ENCODE data around the gene MOSPD3. TPM values are rescaled to one million over a fixed set of nuclear protein-coding genes. Genes with fewer than 3 reads are reported as not detected.
A peak's percentile ranks its signal among the peaks of the same experiment; 100 is the strongest.
"Not testable (repeated sequence)": the region's sequence is repeated elsewhere in the genome, so short reads cannot be mapped to it uniquely, and the experiment has no call there.

The MOSPD3 gene, protein sequence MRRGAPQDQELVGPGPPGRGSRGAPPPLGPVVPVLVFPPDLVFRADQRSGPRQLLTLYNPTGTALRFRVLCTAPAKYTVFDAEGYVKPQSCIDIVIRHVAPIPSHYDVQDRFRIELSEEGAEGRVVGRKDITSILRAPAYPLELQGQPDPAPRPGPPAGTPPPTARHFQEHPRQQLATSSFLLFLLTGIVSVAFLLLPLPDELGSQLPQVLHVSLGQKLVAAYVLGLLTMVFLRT
- 8.1 and 10.9 TPM in 2 replicates for total RNA-seq
- 31.8 TPM for polyA plus RNA-seq (2012)

DNA sequence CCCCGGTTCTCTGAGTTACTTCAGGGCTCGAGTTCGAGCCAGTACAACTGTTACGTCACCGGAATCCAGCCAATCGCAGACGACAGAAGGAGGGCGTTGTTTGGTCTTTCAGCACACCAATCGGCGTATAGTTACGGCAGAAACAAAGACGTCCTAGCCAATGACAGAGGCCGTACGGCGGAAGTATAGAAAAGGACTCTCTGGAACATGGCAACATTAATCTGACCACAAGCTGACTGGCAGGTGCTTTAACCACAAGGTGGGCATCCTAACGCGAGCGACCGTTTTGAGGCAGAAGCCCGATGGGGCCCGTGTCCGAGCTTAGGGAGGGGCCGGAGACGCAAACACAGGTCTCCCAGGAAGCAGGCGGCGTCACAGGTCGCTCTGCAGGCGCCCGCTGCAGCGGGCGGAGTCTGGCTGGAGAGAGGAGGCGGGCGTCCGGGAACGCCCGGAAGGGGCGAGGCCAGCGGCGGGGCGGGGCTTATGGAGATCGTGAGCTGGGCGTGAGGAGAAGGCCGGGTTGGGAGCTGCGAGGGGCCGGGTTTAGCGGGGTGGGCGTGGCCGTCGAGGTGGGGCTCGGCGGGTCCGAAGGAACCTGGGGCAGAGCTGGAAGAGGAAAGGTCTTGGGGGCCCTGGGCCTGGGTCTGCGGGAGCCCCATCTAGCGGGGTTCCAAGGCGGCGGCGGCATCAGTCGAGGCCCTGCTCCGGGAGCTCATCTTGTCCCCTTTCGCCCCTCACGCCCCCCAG is at the start of gene MOSPD3:
TSS of gene MOSPD3 (plus strand) at position 558 of the 747 bp plus-strand sequence. CDS start 252 bp downstream, outside the sequence.
- DNase-seq (ENCODE audit: low read depth) = peak; percentile 100

DNA sequence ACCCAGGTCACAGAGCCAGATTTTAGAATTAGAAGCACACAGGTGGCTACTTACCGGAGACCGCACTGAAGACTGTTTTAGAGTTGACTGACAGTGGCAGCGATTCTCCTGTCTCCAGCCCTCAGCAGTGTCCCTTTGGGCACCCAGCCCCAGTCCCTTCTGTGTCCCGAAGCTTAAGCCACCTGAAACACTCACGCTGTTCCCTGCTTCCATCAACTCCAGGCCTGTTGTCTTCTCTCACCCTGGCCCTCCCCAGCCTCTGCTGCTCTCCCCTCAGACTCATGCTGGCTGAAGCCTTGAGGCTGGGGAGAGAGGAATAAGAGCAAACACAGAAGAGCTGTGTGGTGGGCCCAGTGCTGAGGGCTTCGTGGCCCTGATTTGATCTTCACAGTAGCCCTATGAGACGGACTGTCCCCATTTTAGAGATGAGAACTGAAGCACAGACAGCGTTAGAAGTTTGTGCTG is 49.2 kb upstream of the MOSPD3 start:
- DNase-seq (ENCODE audit: low read depth) = no peak

DNA sequence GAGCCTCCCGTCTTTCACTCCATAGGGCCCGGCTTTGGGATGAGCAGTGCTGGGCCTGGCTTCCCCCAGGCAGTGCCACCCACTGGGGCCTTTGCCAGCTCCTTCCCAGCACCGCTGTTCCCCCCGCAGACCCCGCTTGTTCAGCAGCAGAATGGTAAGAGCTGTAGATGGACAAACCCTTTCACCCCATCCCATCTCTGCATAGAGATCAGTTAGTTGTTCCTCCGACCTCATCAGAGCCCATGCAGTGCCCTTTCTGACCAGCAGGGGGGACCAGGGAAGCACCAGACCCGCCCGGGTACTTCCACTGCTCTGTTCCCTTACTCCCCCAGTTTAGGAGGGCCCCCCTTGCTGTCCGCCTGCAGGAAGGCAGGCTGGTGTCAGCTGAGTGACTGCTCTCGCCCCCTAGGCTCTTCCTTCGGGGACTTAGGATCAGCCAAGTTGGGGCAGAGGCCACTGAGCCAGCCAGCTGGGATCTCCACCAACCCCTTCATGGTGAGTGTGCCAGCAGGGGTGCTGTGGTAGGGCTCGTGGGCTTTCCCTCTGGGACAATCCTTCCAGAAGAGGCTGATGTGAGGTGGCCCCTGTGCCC is 48.4 kb upstream of the MOSPD3 start:
- peak; percentile 84 for DNase-seq (ENCODE audit: low read depth)

DNA sequence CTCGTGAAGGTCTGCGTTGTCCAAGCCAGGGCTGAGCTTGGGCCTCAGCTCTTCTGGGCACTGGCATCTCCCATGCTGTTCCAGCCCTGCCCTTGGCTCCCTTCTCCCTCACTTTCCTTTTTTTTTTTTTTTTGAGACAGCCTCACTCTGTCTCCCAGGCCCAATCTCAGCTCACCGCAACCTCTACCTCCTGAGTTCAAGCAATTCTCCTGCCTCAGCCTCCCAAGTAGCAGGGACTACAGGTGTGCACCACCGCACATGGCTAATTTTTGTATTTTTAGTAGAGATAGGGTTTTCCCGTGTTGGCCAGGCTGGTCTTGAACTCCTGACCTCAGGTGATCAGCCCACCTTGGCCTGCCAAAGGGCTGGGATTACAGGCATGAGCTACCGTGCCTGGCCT is 47.9 kb upstream of the MOSPD3 start:
- DNase-seq (ENCODE audit: low read depth) = not testable (repeated sequence)

DNA sequence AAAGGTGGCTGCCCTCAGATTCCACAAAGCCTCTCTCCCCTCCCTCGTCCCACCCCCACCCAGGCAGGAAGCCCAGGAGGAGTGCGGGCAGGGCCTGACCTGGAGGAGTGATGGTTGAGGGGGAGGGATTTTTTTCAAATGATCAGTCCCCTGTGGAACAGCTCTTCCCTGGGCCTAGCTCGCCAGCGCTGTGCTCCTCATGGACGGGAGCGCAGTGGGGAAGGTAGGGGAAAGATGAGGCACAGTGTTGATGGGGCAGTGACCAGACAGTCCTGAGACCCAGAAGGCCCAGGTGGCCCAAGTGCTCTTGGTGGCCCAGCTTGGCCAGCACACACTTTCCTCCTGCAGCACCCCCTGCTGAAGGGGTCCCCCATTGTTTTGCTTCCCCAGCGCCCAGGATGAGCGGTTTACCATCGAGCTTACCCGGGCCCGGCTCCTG is 47.2 kb upstream of the MOSPD3 start:
- DNase-seq (ENCODE audit: low read depth) = no peak

DNA sequence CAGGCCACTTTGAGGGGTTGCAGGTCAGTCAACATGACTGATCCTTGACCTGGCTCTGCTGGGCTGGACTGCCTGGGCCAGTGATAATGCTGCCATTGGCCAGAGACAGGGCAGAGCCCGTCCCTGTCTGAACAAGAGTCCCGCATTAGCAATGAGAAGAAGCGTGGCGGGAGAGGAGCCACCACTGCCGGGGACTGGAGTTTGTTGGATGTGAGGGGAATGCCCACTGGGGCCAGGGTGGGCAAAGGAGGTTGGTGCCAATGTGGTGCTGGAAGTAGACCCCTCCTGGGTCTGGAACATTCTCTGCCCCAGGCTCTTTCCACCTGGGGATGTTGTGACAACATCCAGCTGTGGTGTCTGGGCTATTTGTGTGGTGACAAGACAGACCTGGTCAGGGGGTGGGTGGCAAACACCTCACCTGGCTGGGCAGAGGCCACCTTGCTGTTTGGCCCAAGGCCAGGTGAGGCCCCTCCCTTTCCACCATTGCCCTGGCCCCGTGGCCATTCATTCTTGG is 46.3 kb upstream of the MOSPD3 start:
- DNase-seq (ENCODE audit: low read depth) = no peak

DNA sequence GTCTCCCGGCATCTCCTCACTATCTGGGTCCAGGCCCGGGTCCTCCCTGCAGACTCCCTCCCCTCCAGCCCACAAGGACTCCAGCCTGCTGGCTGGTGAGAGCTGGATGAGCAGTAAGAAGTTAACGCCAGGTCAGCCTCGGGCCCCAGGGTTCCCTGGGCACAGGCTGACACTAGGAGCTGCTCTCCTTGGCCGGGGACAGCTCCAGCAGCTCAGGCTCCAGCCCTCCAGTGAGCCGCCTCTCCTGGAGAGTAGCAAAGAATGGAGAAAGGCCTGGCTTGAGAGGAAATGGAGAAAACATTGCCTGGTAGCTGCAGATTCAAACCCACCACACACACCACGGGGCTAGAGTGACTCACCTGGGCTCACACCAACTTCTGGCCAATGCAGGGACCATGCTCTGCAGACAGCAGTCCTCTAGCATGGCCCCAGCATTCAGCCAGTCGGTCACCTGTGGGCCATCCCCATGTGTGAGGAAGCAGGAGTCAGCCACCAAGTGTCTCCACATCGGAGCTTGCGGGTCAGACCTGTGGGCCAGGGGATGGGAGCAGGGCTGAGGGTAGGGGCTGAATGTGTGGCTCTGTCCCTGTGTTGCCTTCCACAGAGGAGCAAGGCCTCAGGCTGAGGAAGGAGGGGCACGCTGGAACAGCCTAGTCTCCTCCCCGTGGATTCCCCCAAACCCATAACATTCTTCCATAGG is 45.2 kb upstream of the MOSPD3 start:
- no peak for DNase-seq (ENCODE audit: low read depth)

DNA sequence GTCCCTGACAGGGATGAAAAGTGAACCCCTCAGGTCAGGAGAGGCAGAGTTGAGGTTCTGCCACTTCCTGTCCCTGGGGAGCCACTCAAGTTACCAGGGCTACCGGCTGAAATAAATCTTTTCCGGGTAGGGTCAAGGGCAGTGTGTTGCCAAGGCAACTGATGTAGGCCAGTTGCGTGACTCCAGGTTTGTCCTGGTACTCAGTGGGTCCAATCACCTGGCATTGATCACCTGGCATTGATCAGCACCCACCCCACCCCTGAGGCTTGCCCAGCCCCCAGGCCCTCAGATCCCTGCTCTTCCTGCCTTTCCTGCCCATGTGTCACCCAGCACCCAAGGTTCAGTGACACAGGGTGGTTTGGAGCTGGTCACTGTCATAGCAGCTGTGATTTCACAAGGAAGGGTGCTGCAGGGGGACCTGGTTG is 44.6 kb upstream of the MOSPD3 start:
- no peak for DNase-seq (ENCODE audit: low read depth)

DNA sequence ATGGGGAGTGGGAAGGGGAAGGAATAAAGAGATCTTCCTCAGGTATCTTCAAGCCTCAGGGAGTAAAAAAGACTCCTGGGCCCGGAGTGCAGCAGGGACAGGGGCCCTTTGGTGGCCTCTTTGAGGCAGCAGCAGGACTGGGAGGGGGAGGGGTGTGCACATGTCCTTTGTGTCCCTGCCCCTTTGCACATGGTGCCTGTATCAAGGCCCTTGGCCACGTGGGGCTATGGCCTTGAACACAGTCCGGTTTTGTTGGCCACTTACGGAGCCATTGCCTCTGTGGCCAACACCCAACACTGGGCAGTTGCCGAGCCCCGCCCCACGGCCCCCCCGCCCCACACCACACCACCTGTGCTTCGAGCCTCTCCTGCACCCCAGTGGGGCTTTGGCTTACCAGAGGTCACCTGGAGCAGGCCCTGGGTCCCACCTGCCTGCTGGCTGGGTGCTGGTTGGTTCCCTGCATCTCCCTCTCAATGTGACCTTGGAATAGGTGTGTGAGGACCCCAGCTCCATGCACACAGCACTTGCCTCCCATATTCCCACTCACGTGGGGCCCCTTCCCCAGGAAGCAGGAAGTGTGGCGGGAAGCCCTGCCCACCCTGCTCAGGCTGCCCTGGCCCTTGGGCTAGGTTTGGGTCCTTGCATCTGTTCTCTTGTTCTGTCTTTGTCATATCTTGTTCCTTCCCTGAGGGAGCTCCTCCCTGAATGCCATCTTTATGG is 44.0 kb upstream of the MOSPD3 start:
- DNase-seq (ENCODE audit: low read depth) = no peak

DNA sequence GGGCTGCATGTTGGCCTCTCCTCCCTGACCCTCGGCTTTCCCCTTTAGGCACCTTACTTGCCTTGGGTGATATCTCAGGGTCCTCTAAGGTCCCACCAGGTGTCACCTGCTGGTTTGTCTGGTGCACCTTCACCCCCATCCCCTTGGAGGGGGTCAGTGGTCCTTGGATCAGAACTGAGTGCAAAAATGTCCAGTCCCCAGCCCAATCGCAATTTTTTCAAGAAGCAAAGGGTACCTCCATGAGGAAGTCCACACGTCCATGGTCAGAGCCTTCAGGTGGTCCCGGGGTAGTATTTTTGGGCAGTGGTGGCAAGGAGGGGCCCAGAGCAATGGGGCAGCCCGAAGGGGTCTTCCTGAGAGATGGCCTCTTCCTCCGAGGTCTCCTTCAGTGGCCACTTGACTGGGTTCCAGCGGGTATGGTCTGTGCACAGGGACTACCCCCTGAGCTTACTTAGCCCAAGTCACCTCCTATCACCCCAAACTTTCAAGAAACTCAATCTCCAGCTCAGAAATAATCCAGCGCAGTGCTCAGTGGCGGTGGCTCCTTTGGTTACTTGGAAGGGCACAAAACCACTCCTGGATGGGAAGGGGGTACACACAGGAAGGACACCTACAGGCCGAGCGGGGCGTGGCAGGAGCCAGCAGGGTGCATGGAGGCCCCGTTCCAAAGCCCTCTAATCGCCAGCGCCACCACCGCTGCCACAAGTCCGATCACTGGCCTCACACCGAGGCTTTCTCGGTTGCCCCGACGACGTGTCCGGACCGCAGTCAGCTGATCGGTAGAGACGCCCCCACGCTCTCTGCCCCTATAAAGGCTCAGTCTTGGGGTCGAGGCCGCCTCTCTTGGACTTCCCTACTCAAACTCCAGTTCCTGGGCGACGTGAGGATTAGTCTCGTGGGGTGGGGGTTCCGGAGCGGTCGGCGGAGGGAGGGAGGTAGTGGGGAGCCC is 43.2 kb upstream of the MOSPD3 start:
- no peak for DNase-seq (ENCODE audit: low read depth)

DNA sequence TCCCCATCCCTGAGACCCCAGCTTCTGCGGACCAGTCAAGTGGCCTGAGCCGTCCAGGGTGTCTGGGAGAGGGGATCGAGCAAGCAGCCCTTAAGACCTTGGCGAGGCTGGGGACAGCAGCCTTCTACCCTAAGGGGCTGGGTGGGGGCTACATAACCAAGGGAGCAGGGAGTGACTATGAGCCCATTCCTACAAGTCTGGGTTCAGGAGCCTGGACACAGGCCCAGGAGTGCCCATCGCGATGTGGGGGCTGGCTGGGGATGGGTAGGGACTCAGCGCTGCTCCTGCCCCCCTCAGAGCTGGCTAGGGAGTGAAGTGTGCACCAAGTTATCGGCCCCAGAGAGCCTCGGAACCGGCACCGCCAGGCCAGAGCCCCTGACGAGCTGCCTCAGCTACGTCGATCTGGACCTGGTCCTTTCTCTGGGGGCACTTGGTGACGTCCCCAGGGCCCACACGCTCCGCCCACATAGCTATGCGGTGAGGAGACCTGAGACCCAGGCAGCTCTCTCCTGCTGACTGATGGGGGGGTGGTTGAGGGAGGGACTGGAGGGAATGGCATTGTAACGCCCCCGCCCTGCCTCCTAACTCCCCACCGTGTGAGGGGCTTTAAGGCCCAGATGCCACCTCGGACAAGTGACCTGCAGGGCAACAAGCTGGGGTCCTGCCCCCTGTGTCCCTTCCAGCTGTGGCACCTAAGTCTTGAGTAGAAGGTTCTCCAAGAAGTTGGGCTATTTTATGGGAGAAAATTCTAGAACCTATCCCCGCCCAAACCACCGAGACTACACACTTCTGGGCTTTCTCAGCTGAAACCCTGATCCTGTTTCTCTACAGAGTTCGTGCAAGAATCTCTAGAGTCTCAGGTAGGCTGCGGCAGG is 41.1 kb upstream of the MOSPD3 start:
- no peak for DNase-seq (ENCODE audit: low read depth)

DNA sequence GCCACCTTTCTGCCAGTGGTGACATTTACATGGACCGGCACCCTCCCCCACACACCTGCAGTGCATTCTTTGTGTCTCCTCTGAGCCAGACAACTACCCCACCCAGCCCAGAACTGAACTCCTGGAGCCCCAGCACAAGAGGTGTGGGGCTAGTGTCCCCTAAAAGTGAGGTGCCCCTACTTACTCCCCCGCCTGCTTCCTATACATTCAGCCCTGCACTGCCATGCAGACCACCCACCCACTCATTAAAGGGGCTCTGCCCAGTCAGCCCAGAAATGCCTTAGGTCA is 40.6 kb upstream of the MOSPD3 start:
- no peak for DNase-seq (ENCODE audit: low read depth)

DNA sequence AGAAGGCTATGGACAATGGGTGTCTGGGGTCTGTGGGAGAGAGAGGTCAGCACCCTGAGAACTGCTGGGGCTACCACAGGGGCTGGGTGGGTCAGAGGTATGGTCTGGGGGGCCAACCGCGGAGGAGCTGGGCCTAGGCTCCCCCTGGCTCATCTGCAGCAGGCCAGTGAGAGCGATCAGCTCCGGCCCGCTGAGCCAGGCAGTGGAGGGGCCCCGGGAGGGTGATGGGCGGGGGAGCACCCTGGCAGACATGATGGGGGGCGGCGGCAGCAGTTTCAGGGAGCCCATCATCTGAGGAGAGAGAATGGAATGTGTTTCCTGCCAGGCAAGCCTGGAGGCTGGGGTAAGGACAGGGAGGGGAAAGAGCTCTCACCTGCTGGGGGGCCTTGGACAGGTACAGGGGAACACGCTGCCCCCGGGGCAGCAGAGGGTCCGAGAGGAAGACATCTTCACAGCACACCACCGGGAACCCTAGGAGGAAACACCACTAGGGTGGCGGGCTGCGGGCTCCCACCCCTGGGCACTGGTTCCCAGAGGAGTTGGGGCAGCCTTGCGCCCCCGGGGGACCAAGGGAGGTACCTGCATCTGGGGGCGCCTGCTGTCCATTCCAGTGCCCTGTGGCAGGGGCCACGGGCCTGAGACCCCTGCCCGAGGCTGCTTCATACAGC is 39.9 kb upstream of the MOSPD3 start:
- DNase-seq (ENCODE audit: low read depth) = no peak

DNA sequence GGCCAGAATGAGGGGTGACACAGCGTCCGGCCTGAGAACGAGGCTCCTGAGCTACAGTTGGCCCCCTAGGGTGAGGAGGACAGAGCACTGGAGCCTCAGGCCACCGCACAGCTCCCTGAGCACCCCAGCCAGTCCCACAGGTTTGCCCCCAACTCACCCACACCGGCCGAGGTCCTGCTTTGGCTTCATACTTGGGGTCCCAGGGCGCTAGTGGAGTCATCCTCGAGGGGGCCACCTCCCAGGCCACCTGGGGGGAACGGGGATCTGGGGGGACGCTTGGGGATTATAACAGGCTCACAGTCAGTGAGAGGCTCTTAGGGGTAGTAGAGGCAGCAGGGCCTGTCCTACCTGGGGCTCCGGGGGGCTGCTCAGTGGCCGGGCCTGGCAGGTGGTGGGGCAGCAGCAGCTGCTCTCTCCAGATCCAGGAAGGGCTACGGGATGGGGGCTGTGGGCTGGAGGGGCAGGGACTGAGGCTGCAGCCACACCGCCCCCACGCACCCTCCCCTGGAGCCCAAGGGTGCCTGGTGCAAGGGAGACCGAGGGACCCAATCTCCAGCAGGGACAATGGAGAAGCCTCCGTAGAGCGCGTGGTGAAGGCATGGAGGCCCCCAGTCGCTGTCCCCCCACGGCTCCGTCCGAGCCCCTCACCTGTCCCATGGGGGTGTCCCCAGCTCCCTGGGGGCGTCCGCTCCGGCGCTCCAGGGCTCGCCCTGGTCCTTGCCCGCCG is 39.2 kb upstream of the MOSPD3 start:
- DNase-seq (ENCODE audit: low read depth) = no peak

DNA sequence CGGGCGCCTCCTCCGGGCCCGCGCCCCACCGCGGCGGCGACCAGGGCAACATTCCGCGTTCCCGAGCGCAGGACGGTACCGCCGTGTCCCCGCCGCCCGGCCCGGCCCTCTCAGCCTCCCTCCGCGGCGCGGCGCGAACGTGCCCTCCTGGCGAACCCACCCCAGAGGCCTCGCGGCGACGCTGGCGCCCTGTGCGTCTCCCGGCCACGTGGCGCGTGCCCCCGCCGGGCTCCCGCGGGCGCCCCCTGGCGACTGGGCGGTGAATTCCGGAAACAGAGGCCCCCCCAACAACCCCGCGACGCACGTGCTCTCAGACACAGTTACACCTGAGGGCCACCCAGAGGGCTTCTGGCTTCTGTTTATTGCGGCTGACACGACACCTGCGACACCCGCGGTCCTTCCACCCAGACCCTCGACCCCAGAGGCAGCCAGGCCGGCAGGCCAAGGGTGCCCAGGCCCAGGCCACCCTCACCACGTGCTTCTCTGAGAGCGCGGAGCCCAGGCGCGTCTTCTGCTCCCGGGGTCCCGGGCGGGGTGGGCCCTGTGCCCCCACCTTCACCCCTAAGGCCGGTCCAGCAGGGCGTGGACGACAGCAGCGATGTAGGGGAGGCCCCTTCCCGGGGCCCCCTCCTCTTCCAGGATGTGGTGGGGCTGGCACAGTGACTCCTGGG is 38.5 kb upstream of the MOSPD3 start, which contains the start of gene SAP25:
TSS of gene SAP25 (minus strand) at position 210 of the 671 bp plus-strand sequence. CDS start at position 52, 158 bp downstream.
- DNase-seq (ENCODE audit: low read depth) = no peak

DNA sequence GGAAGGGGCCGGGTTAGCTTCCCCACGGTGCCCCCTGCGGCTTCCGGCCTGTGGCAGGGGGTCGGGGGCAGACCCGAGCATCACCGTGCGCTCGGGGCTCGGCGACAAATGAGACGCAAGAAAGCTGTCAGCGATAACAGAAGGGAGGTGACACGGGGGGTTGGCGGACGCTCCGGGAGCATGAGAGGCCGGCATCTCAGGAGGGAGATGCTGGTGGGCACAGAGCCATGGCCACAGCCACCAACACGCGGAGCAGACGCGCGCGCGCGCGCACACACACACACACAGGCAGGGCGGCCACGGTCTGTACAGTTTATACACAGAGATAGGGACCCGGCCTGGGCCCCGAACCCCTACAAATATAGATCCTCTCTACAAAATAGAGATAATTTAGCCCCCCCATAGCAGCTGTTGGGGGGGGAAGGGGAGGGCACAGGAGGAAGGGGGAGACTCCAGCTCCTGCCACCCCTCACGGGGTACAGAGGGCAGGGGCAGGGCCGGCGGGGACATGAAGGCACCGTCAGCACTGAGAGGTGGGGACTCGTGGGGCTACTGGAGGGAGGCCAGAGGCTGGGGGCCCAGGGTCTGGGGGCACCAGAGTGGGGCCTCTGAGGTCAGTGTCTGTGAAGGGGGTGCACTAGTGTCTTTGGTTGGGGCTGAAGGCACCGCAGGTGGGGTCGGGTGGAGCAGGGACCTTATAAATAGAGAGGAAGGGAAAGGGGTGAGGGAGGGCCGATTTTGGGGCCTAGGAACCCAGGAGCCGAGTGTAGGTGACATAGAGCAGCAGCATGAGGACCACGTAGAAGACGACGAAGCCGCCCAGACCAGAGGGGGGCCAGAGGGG is 37.8 kb upstream of the MOSPD3 start:
- DNase-seq (ENCODE audit: low read depth) = no peak

All from myocyte (in vitro differentiated cells).